Activated naive CD8-positive, alpha-beta T cell treated with anti-CD3 and anti-CD28 coated beads for 36 hours (primary cell): Measurements from ENCODE around the gene IRF4. TPM values are rescaled to one million over a fixed set of nuclear protein-coding genes. Genes with fewer than 3 reads are reported as not detected.

ENCODE experiments used
- DNase-seq: peaks from one replicate; pipeline ENCODE4 v3.0.0; 2021
- H3K27ac Mint-ChIP-seq: one replicate; pipeline ENCODE4 v1.8.0; 2022; ENCODE audit warnings: mild to moderate bottlenecking, moderate library complexity, mixed read lengths
- H3K27me3 Mint-ChIP-seq: one replicate; pipeline ENCODE4 v1.8.0; 2022; ENCODE audit warnings: mild to moderate bottlenecking, mixed read lengths
- H3K36me3 Mint-ChIP-seq: one replicate; pipeline ENCODE4 v1.8.0; 2021; ENCODE audit warnings: mild to moderate bottlenecking, mixed read lengths
- H3K4me1 Mint-ChIP-seq: one replicate; pipeline ENCODE4 v1.8.0; 2021; ENCODE audit warnings: mixed read lengths
- H3K4me3 Mint-ChIP-seq: one replicate; pipeline ENCODE4 v1.8.0; 2022; ENCODE audit warnings: mild to moderate bottlenecking, moderate library complexity, mixed read lengths
- H3K9me3 Mint-ChIP-seq: one replicate; pipeline ENCODE4 v1.8.0; 2022; ENCODE audit warnings: mixed read lengths
- total RNA-seq, 2 experiments: library from RNA; stranded (reverse); gene quantifications; one replicate each; pipeline ENCODE4 v1.2.3, GENCODE V29; 2021

Gene IRF4
- total RNA-seq, 2 experiments from 2014 or later, result 432 to 438 TPM

GRCh38 chr6:392441-393390, 1.2 kb downstream of the IRF4 start:
- peaks cover 53% of the 10 kb centered on the region for H3K36me3 Mint-ChIP-seq

GRCh38 chr6:393391-394221, 2.1 kb downstream of the IRF4 start:
- peaks cover 66% of the 10 kb centered on the region for H3K4me1 Mint-ChIP-seq
- peak overlapping the region; percentile 98 for H3K27ac Mint-ChIP-seq
- peaks cover 62% of the 10 kb centered on the region for H3K36me3 Mint-ChIP-seq
- H3K27me3 Mint-ChIP-seq, result peaks cover 21% of the 10 kb centered on the region
- H3K4me3 Mint-ChIP-seq, result peak overlapping the region; percentile 98
- no peak for DNase-seq
- H3K9me3 Mint-ChIP-seq, result no peaks in the 10 kb centered on the region

More at GRCh38 chr6:392441-393390, 1.2 kb downstream of the IRF4 start:
- H3K9me3 Mint-ChIP-seq, result no peaks in the 10 kb centered on the region
- H3K4me3 Mint-ChIP-seq, result peak overlapping the region; percentile 96
- peak overlapping the region; percentile 98 for H3K27ac Mint-ChIP-seq
- H3K4me1 Mint-ChIP-seq, result peaks cover 65% of the 10 kb centered on the region
- peak; percentile 36 for DNase-seq
- H3K27me3 Mint-ChIP-seq, result peaks cover 27% of the 10 kb centered on the region

GRCh38 chr6:394641-395289, 3.2 kb downstream of the IRF4 start:
- H3K4me3 Mint-ChIP-seq, result peak overlapping the region; percentile 98
- H3K27ac Mint-ChIP-seq, result peak overlapping the region; percentile 98
- no peaks in the 10 kb centered on the region for H3K9me3 Mint-ChIP-seq

GRCh38 chr6:395432-396125, 4.0 kb downstream of the IRF4 start:
- H3K36me3 Mint-ChIP-seq, result peaks cover 79% of the 10 kb centered on the region
- no peaks in the 10 kb centered on the region for H3K9me3 Mint-ChIP-seq
- H3K4me1 Mint-ChIP-seq, result peaks cover 63% of the 10 kb centered on the region
- peaks cover 20% of the 10 kb centered on the region for H3K27me3 Mint-ChIP-seq
- H3K27ac Mint-ChIP-seq, result peak overlapping the region; percentile 98
- H3K4me3 Mint-ChIP-seq, result peak overlapping the region; percentile 98
- no peak for DNase-seq

More at GRCh38 chr6:394641-395289, 3.2 kb downstream of the IRF4 start:
- peaks cover 65% of the 10 kb centered on the region for H3K4me1 Mint-ChIP-seq
- H3K36me3 Mint-ChIP-seq, result peaks cover 72% of the 10 kb centered on the region
- no peak for DNase-seq
- H3K27me3 Mint-ChIP-seq, result peaks cover 20% of the 10 kb centered on the region

GRCh38 chr6:396126-396520, 4.6 kb downstream of the IRF4 start:
- DNase-seq, result no peak
- H3K4me3 Mint-ChIP-seq, result peak overlapping the region; percentile 98
- H3K9me3 Mint-ChIP-seq, result no peaks in the 10 kb centered on the region
- H3K4me1 Mint-ChIP-seq, result peaks cover 63% of the 10 kb centered on the region
- H3K27me3 Mint-ChIP-seq, result peaks cover 19% of the 10 kb centered on the region
- peaks cover 84% of the 10 kb centered on the region for H3K36me3 Mint-ChIP-seq
- H3K27ac Mint-ChIP-seq, result peak overlapping the region; percentile 98

GRCh38 chr6:397056-397455, 5.5 kb downstream of the IRF4 start:
- DNase-seq, result no peak
- Mint-ChIP-seq H3K9me3 (no peaks in the 10 kb centered on the region), H3K27me3 (peaks cover 12% of the 10 kb centered on the region), H3K27ac (peak overlapping the region; percentile 80), H3K36me3 (peaks cover 89% of the 10 kb centered on the region), H3K4me3 (peak overlapping the region; percentile 73), H3K4me1 (peaks cover 70% of the 10 kb centered on the region)

GRCh38 chr6:397604-398003, 6.1 kb downstream of the IRF4 start:
- peaks cover 75% of the 10 kb centered on the region for H3K4me1 Mint-ChIP-seq
- H3K27ac Mint-ChIP-seq, result peak overlapping the region; percentile 80
- H3K4me3 Mint-ChIP-seq, result peak overlapping the region; percentile 73
- DNase-seq, result no peak
- no peaks in the 10 kb centered on the region for H3K9me3 Mint-ChIP-seq
- peaks cover 9% of the 10 kb centered on the region for H3K27me3 Mint-ChIP-seq
- peaks cover 91% of the 10 kb centered on the region for H3K36me3 Mint-ChIP-seq

- no peaks in the 10 kb centered on the region for H3K9me3 Mint-ChIP-seq
- peak overlapping the region; percentile 80 for H3K27ac Mint-ChIP-seq
- H3K36me3 Mint-ChIP-seq, result peaks cover 91% of the 10 kb centered on the region
- no peak for DNase-seq
- H3K4me3 Mint-ChIP-seq, result peak overlapping the region; percentile 73
- peaks cover 80% of the 10 kb centered on the region for H3K4me1 Mint-ChIP-seq
- peaks cover 6% of the 10 kb centered on the region for H3K27me3 Mint-ChIP-seq
Observed at GRCh38 chr6:398065-398464, 6.5 kb downstream of the IRF4 start.

- H3K27me3 Mint-ChIP-seq, result peaks cover 4% of the 10 kb centered on the region
- peaks cover 93% of the 10 kb centered on the region for H3K36me3 Mint-ChIP-seq
- H3K4me3 Mint-ChIP-seq, result peak overlapping the region; percentile 73
- H3K27ac Mint-ChIP-seq, result peak overlapping the region; percentile 80
- peaks cover 85% of the 10 kb centered on the region for H3K4me1 Mint-ChIP-seq
- H3K9me3 Mint-ChIP-seq, result no peaks in the 10 kb centered on the region
- DNase-seq, result no peak
Observed at GRCh38 chr6:398558-399078, 7.1 kb downstream of the IRF4 start.

GRCh38 chr6:399785-400534, 8.4 kb downstream of the IRF4 start:
- Mint-ChIP-seq H3K36me3 (peaks cover 94% of the 10 kb centered on the region), H3K4me1 (peaks cover 88% of the 10 kb centered on the region), H3K27me3 (no peaks in the 10 kb centered on the region), H3K9me3 (no peaks in the 10 kb centered on the region), H3K27ac (peak overlapping the region; percentile 80), H3K4me3 (peak overlapping the region; percentile 61)
- peak; percentile 63 for DNase-seq

GRCh38 chr6:400815-401214, 9.3 kb downstream of the IRF4 start:
- Mint-ChIP-seq H3K27ac (peak overlapping the region; percentile 94), H3K4me3 (peak overlapping the region; percentile 67), H3K36me3 (peaks cover 94% of the 10 kb centered on the region), H3K4me1 (peaks cover 87% of the 10 kb centered on the region), H3K9me3 (no peaks in the 10 kb centered on the region), H3K27me3 (no peaks in the 10 kb centered on the region)
- DNase-seq, result no peak

GRCh38 chr6:401239-401993, 9.9 kb downstream of the IRF4 start:
- Mint-ChIP-seq H3K4me1 (peaks cover 85% of the 10 kb centered on the region), H3K4me3 (peak overlapping the region; percentile 67), H3K36me3 (peaks cover 94% of the 10 kb centered on the region), H3K27ac (peak overlapping the region; percentile 94), H3K27me3 (no peaks in the 10 kb centered on the region), H3K9me3 (no peaks in the 10 kb centered on the region)
- DNase-seq, result no peak
